K562 (cell line): ENCODE data around the gene FTH1. TPM values are rescaled to one million over a fixed set of nuclear protein-coding genes. Genes with fewer than 3 reads are reported as not detected.
A peak's percentile ranks its signal among the peaks of the same experiment; 100 is the strongest.

Experiments
- ATF7 ChIP-seq: fragments of 450-650 bp; IDR thresholded peaks from 2 replicates; pipeline ENCODE4 v1.7.1; 2014; ENCODE audit warnings: mild to moderate bottlenecking, moderate library complexity
- BMI1 ChIP-seq: fragments of 150-350 bp; IDR thresholded peaks from 2 replicates; pipeline ENCODE4 v1.6.1; 2014; ENCODE audit warnings: low read length
- BRD9 ChIP-seq: fragments of 450-650 bp; IDR thresholded peaks from 2 replicates; pipeline ENCODE4 v1.6.1; 2018; ENCODE audit warnings: low read depth; ENCODE audit not compliant: partially characterized antibody
- CREB1 ChIP-seq, 2 experiments: sonication (generic) in 1 of 2; formaldehyde crosslinking in 1 of 2; IDR thresholded peaks; 2 replicates each; pipeline versions ENCODE4 v1.6.1 to v1.8.0; 2012 to 2022; ENCODE audit warnings: inconsistent platforms in 1 of 2, mild to moderate bottlenecking in 1 of 2, missing genetic modification reagents in 1 of 2, moderate library complexity in 1 of 2
- CSDE1 ChIP-seq, 2 experiments: fragments of 450-650 bp; IDR thresholded peaks; 2 replicates each; pipeline ENCODE4 v1.6.1; 2016; ENCODE audit warnings: mild to moderate bottlenecking in 1 of 2
- ELF4 ChIP-seq: fragments of 450-650 bp; formaldehyde crosslinking; IDR thresholded peaks from 2 replicates; pipeline ENCODE4 v1.4.0; 2022; ENCODE audit warnings: missing genetic modification characterization
- ELK3 ChIP-seq: fragments of 450-650 bp; formaldehyde crosslinking; IDR thresholded peaks from 2 replicates; pipeline ENCODE4 v1.4.0; 2020; ENCODE audit warnings: mild to moderate bottlenecking
- ETV6 ChIP-seq, 3 experiments: fragments of 150-350 bp in 1 of 3; sonication (generic) in 1 of 3; formaldehyde crosslinking in 1 of 3; IDR thresholded peaks; 2 replicates each; pipeline versions ENCODE4 v1.6.1 to v1.8.0; 2014 to 2022; ENCODE audit warnings: borderline replicate concordance in 2 of 3, low read depth in 2 of 3, antibody characterized with exemption in 1 of 3, low read length in 1 of 3, mild to moderate bottlenecking in 1 of 3, missing genetic modification reagents in 1 of 3
- FUS ChIP-seq: fragments of 200-400 bp; formaldehyde crosslinking; optimal IDR thresholded peaks from 2 replicates; pipeline ENCODE3; 2017; ENCODE audit warnings: low read depth, low read length
- HINFP ChIP-seq: fragments of 450-650 bp; conservative IDR thresholded peaks from 2 replicates; pipeline ENCODE4 v1.6.1; 2016; ENCODE audit warnings: missing genetic modification characterization, low read depth, mild to moderate bottlenecking, control low read depth, missing compliant biosample characterization
- HLTF ChIP-seq: fragments of 450-650 bp; IDR thresholded peaks from 2 replicates; pipeline ENCODE4 v1.6.1; 2016
- KHSRP ChIP-seq: fragments of 450-650 bp; IDR thresholded peaks from 2 replicates; pipeline ENCODE4 v1.6.1; 2017
- MLLT1 ChIP-seq, 2 experiments: fragments of 450-650 bp; IDR thresholded peaks; 2 replicates each; pipeline ENCODE4 v1.6.1; 2016
- MLX ChIP-seq, 2 experiments: fragments of 450-650 bp in 1 of 2; sonication (generic) in 1 of 2; formaldehyde crosslinking; conservative IDR thresholded peaks; 2 replicates each; pipeline versions ENCODE4 v1.4.0 to v1.8.1; 2020 to 2022; ENCODE audit warnings: mild to moderate bottlenecking in 1 of 2, missing genetic modification reagents in 1 of 2
- TAF1 ChIP-seq: IDR thresholded peaks from 2 replicates; pipeline ENCODE4 v1.6.1; 2011; ENCODE audit warnings: mild to moderate bottlenecking, low read length, moderate library complexity; ENCODE audit not compliant: insufficient read depth, control insufficient read depth, severe bottlenecking; ENCODE audit errors: extremely low read depth
- TFE3 ChIP-seq: fragments of 450-650 bp; formaldehyde crosslinking; IDR thresholded peaks from 2 replicates; pipeline ENCODE4 v1.4.0; 2020; ENCODE audit warnings: mild to moderate bottlenecking, mixed read lengths
- ZFX ChIP-seq: sonication (generic); formaldehyde crosslinking; IDR thresholded peaks from 2 replicates; pipeline ENCODE4 v1.8.0; 2022; ENCODE audit warnings: mild to moderate bottlenecking, missing genetic modification reagents, moderate library complexity
- ZNF140 ChIP-seq: fragments of 250-450 bp; sonication (Bioruptor Pico); IDR thresholded peaks from 2 replicates; pipeline ENCODE4 v1.8.0; 2021; ENCODE audit warnings: moderate library complexity, mild to moderate bottlenecking, inconsistent platforms
- ZNF239 ChIP-seq: fragments of 250-450 bp; sonication (Bioruptor Pico); IDR thresholded peaks from 2 replicates; pipeline ENCODE4 v1.4.0; 2020; ENCODE audit warnings: mild to moderate bottlenecking
- ZNF668 ChIP-seq: fragments of 250-450 bp; sonication (Bioruptor Pico); IDR thresholded peaks from 2 replicates; pipeline ENCODE4 v1.8.0; 2022; ENCODE audit warnings: mild to moderate bottlenecking, inconsistent platforms
- ZNF79 ChIP-seq: fragments of 250-450 bp; sonication (Bioruptor Pico); IDR thresholded peaks from 2 replicates; pipeline ENCODE4 v1.4.0; 2020; ENCODE audit warnings: low read depth, mild to moderate bottlenecking, moderate library complexity
- polyA plus RNA-seq, 8 experiments: library from polyadenylated mRNA; depleted of rRNA in 4 of 8; stranded (reverse) in 5 of 8; unstranded in 3 of 8; fragments of >200 nt; fragmentation: Nextera tagmentation in 2 of 8; fragmentation: Illumina TruSeq in 1 of 8; extraction: Ambion mirVana in 2 of 8; extraction: Trizol in 1 of 8; gene quantifications; 2 replicates each; pipeline versions ENCODE4 v1.2.1 to v1.2.3, GENCODE V29; 2011 to 2014; ENCODE audit warnings: inconsistent platforms in 1 of 8, missing spikeins in 1 of 8
- total RNA-seq, 7 experiments: library from RNA; depleted of rRNA in 6 of 7; stranded (reverse); fragments of >200 nt in 6 of 7; fragmentation: Illumina TruSeq in 2 of 7; extraction: Trizol in 2 of 7; gene quantifications; 2 replicates each; pipeline versions ENCODE4 v1.2.1 to v1.2.3, GENCODE V29; 2011 to 2021; ENCODE audit warnings: low replicate concordance in 1 of 7

The FTH1 gene
- total and polyA plus RNA-seq, 9 of the 15 experiments (the other 6 are each of a cell fraction or from before 2014, with no cell fraction given), result 370 to 3,146 (median 802) TPM

- TF ChIP-seq CREB1 (IDR thresholded peaks at IDR 0.05), result no peak
- TF ChIP-seq CREB1 (CRISPR knock-in tag; IDR thresholded peaks at IDR 0.05), result peak; percentile 15; the same call in 1 of the 2 replicates
- TF ChIP-seq CSDE1 (IDR thresholded peaks at IDR 0.05), result no peak
- no peak for TF ChIP-seq KHSRP
- TF ChIP-seq BRD9, result no peak
- TF ChIP-seq ZNF668 (CRISPR knock-in tag), result no peak
- TF ChIP-seq ELK3 (CRISPR knock-in tag), result no peak
- no peak for TF ChIP-seq ZNF239 (CRISPR knock-in tag)
- TF ChIP-seq TAF1, result no peak
- TF ChIP-seq ATF7, result 0 out of 2 replicates have a peak, but pooled peaks have one; percentile 14
- no peak for TF ChIP-seq FUS
- peak; percentile 59 for TF ChIP-seq ZFX (CRISPR knock-in tag)
- no peak for TF ChIP-seq HINFP (tag)
- TF ChIP-seq ZNF79 (CRISPR knock-in tag), result no peak
- no peak for TF ChIP-seq MLX (CRISPR knock-in tag; conservative IDR thresholded peaks at IDR 0.05)
- TF ChIP-seq HLTF, result peak; percentile 51; the same call in 1 of the 2 replicates
- no peak for TF ChIP-seq ELF4 (CRISPR knock-in tag)
- no peak for TF ChIP-seq BMI1
- no peak for TF ChIP-seq TFE3 (CRISPR knock-in tag)
- TF ChIP-seq ZNF140 (CRISPR knock-in tag), result no peak
- TF ChIP-seq MLLT1 (IDR thresholded peaks at IDR 0.05), result no peak
- no peak for TF ChIP-seq ETV6 (IDR thresholded peaks at IDR 0.05; ENCODE audit: borderline replicate concordance in 1 of 2, low read depth in 2 of 2, low read length in 1 of 2)
- TF ChIP-seq ETV6 (CRISPR knock-in tag; IDR thresholded peaks at IDR 0.05; ENCODE audit: borderline replicate concordance), result no peak
Measured at GRCh38 chr11:61917334-61918109, 49.9 kb downstream of the FTH1 start, which contains the start of gene RAB3IL1 (continued).
